Mesendoderm (in vitro differentiated cells): ENCODE results near the gene SECISBP2.
"Not testable (repeated sequence)": the region's sequence is repeated elsewhere in the genome, so short reads cannot be mapped to it uniquely, and the experiment has no call there.

Experiments used
- DNase-seq: peaks from one replicate; pipeline ENCODE4 v3.0.0; 2013
- H2AK5ac ChIP-seq: 2 replicates; pipeline ENCODE4 v1.6.1; 2013; ENCODE audit warnings: low read length, inconsistent platforms
- H2BK120ac ChIP-seq: 2 replicates; pipeline ENCODE4 v1.6.1; 2013; ENCODE audit warnings: low read depth, mild to moderate bottlenecking, low read length, moderate library complexity, mixed read lengths
- H2BK15ac ChIP-seq: replicated peaks from 2 replicates; pipeline ENCODE4 v1.6.1; 2013; ENCODE audit warnings: low read depth, mild to moderate bottlenecking, moderate library complexity
- H2BK5ac ChIP-seq: 2 replicates; pipeline ENCODE4 v1.6.1; 2013; ENCODE audit warnings: low read length, inconsistent platforms
- H3K18ac ChIP-seq: 2 replicates; pipeline ENCODE4 v1.6.1; 2013; ENCODE audit warnings: mild to moderate bottlenecking, low read length, mixed read lengths
- H3K23ac ChIP-seq: one replicate; pipeline ENCODE4 v1.6.1; 2013; ENCODE audit warnings: low read length
- H3K27ac ChIP-seq: 2 replicates; pipeline ENCODE4 v1.5.1; 2013; ENCODE audit warnings: low read depth, mild to moderate bottlenecking, inconsistent platforms, low read length, moderate library complexity
- H3K27me3 ChIP-seq: 2 replicates; pipeline ENCODE4 v1.6.1; 2013; ENCODE audit warnings: low read length, control low read depth, mild to moderate bottlenecking, inconsistent platforms; ENCODE audit not compliant: insufficient read depth, poor library complexity
- H3K36me3 ChIP-seq: 2 replicates; pipeline ENCODE4 v1.6.1; 2013; ENCODE audit warnings: low read length, inconsistent platforms; ENCODE audit not compliant: control insufficient read depth, insufficient read depth
- H3K4ac ChIP-seq: one replicate; pipeline ENCODE4 v1.6.1; 2013; ENCODE audit warnings: low read depth, mild to moderate bottlenecking, low read length, moderate library complexity
- H3K4me1 ChIP-seq: 2 replicates; pipeline ENCODE4 v1.6.1; 2013; ENCODE audit warnings: low read depth, low read length, inconsistent platforms; ENCODE audit not compliant: control insufficient read depth
- H3K4me2 ChIP-seq: 2 replicates; pipeline ENCODE4 v1.6.1; 2013; ENCODE audit warnings: low read length
- H3K4me3 ChIP-seq: 2 replicates; pipeline ENCODE4 v1.5.1; 2013; ENCODE audit warnings: mild to moderate bottlenecking, low read length
- H3K56ac ChIP-seq: one replicate; pipeline ENCODE4 v1.6.1; 2013; ENCODE audit warnings: low read length
- H3K79me1 ChIP-seq: 2 replicates; pipeline ENCODE4 v1.6.1; 2013; ENCODE audit warnings: low read length, inconsistent platforms
- H3K79me2 ChIP-seq: 2 replicates; pipeline ENCODE4 v1.6.1; 2013; ENCODE audit warnings: mild to moderate bottlenecking, low read length; ENCODE audit not compliant: control insufficient read depth, insufficient read depth
- H3K9ac ChIP-seq: 2 replicates; pipeline ENCODE4 v1.6.1; 2013; ENCODE audit warnings: low read length, inconsistent platforms
- H4K5ac ChIP-seq: one replicate; pipeline ENCODE4 v1.6.1; 2013; ENCODE audit warnings: low read length
- H4K8ac ChIP-seq: one replicate; pipeline ENCODE4 v1.6.1; 2013; ENCODE audit warnings: low read depth, mild to moderate bottlenecking, control low read depth, low read length, moderate library complexity
- WGBS: extraction: QIAGEN DNeasy Blood & Tissue Kit; methylation state at CpG from one replicate; pipeline ENCODE4 v1.1.7; 2013; ENCODE audit warnings: low lambda C conversion rate, missing lambda C conversion rate; ENCODE audit not compliant: insufficient coverage; ENCODE audit errors: extremely low coverage; 5-methylcytosine and 5-hydroxymethylcytosine counted together

SECISBP2 gene

DNA sequence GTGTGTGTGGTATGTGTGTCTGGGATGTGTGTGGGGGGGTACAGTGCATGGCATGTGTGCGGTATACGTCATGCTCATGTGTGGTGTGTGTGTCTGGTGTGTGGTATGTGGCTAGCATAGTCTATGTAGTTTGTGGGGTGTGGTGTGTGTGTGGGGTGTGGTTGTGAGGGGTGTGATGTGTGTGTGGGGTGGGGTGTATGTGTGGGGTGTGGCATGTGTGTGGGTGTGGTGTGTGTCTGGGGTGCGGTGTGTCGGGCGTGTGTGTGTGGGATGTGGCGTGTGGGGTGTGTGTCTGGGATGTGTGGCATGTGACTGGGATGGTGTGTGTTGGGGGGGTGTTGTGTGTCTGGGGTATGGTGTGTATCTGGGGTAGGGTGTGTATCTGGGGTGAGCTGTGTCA lies 52.3 kb downstream of the SECISBP2 start:
- no peak overlapping the region for H3K18ac ChIP-seq
- H2BK15ac ChIP-seq, result no peak overlapping the region
- no peak overlapping the region for H3K4me2 ChIP-seq
- H4K8ac ChIP-seq, result no peak overlapping the region
- no peaks in the 10 kb centered on the region for H3K79me1 ChIP-seq
- H3K79me2 ChIP-seq, result no peaks in the 10 kb centered on the region
- H3K9ac ChIP-seq, result no peak overlapping the region
- H3K56ac ChIP-seq, result no peak overlapping the region
- H3K36me3 ChIP-seq, result no peaks in the 10 kb centered on the region
- no peak overlapping the region for H3K23ac ChIP-seq
- 100% methylated on average over 3 of the region's 6 CpGs for WGBS
- H3K4ac ChIP-seq, result no peak overlapping the region
- DNase-seq, result no peak
- no peak overlapping the region for H3K4me3 ChIP-seq
- no peak overlapping the region for H2AK5ac ChIP-seq
- H3K4me1 ChIP-seq, result peaks cover 1% of the 10 kb centered on the region
- H2BK5ac ChIP-seq, result no peak overlapping the region
- no peaks in the 10 kb centered on the region for H3K27me3 ChIP-seq
- H4K5ac ChIP-seq, result no peak overlapping the region
- no peak overlapping the region for H2BK120ac ChIP-seq
- H3K27ac ChIP-seq, result no peak overlapping the region

DNA sequence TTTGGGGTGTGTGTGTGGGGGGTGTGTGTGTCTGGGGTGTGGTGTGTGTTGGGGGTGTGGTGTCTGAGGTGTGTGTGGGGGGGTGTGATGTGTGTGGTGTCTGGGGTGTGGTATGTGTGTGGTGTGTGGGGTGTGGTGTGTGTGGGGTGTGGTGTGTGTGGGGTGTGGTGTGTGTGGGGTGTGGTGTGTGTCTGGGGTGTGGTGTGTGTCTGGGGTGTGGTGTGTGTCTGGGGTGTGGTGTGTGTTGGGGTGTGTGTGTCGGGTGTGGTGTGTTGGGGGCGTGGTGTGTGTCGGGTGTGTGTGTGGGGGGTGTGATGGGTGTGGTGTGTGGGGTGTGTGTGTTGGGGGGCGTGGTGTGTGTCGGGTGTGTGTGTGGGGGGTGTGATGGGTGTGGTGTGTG lies 53.5 kb downstream of the SECISBP2 start:
- not testable (repeated sequence) for H3K4me3 ChIP-seq, H2BK5ac ChIP-seq, H3K23ac ChIP-seq, H3K27me3 ChIP-seq, H2BK120ac ChIP-seq, DNase-seq, H3K56ac ChIP-seq, H3K4me2 ChIP-seq, H3K4me1 ChIP-seq, H3K79me2 ChIP-seq, H3K27ac ChIP-seq, H2BK15ac ChIP-seq, H3K4ac ChIP-seq, H3K9ac ChIP-seq, H4K8ac ChIP-seq, H4K5ac ChIP-seq, H3K18ac ChIP-seq, H2AK5ac ChIP-seq, H3K79me1 ChIP-seq, H3K36me3 ChIP-seq
- no CpG with 5 or more reads among the region's 5 CpGs for WGBS

DNA sequence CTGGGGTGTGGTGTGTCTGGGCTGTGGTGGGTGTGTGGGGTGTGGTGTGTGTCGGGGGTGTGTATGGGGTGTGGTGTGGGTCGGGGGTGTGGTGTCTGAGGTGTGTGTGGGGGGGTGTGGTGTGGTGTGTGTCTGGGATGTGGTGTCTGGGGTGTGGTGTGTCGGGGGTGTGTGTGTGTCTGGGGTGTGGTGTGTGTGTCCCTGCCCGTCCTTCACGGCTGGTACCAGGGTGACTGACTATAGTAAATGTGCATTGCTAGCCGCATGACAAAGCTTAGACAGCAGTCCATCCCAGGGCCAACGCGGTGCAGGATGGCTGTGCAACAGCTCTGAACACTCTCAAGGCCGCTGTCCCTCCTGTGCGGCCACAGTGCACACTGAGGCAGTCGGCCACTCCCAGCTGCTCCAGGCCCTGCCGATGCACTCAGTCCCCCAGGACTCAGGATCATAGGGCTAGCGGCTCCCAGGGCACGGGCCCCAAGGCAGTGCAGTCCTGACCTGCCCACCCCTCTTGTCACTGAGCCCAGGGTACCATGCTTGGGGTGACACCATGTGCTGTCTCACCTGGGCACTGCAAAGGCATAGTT lies 54.0 kb downstream of the SECISBP2 start:
- Histone ChIP-seq H3K56ac (no peak overlapping the region), H4K8ac (no peak overlapping the region), H3K4ac (no peak overlapping the region), H3K4me1 (peaks cover 1% of the 10 kb centered on the region), H2BK5ac (no peak overlapping the region), H3K4me3 (no peak overlapping the region), H3K27me3 (no peaks in the 10 kb centered on the region), H4K5ac (no peak overlapping the region), H3K18ac (no peak overlapping the region), H3K23ac (no peak overlapping the region), H3K4me2 (no peak overlapping the region), H3K36me3 (no peaks in the 10 kb centered on the region), H3K79me1 (no peaks in the 10 kb centered on the region), H3K79me2 (no peaks in the 10 kb centered on the region), H2AK5ac (no peak overlapping the region), H3K9ac (no peak overlapping the region), H3K27ac (no peak overlapping the region), H2BK120ac (no peak overlapping the region), H2BK15ac (no peak overlapping the region)
- no CpG with 5 or more reads among the region's 14 CpGs for WGBS
- DNase-seq, result peak; percentile 6

DNA sequence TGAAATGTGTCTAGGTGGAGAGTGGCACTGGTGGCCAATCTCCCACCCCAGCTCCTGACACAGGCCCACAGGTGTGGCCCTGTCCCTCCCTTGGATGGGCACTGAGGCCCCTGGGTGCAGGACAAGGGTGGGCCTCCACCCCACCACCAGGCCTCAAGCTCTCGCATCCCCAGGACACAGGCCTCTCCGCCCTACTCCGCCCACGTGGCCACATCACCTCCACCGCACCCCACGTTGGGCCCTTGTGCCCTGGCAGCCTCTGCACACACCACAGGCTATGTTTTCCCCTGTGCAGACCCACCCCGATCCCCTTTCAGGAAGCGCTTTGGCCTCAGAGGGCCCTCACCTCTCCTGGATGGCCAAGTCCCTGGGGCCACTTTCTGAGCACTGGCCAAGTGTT lies 54.7 kb downstream of the SECISBP2 start:
- Histone ChIP-seq H3K4me3 (no peak overlapping the region), H2BK120ac (no peak overlapping the region), H3K4ac (no peak overlapping the region), H3K79me2 (no peaks in the 10 kb centered on the region), H3K27ac (no peak overlapping the region), H3K9ac (no peak overlapping the region), H2AK5ac (no peak overlapping the region), H4K8ac (no peak overlapping the region), H3K36me3 (no peaks in the 10 kb centered on the region), H3K56ac (no peak overlapping the region), H3K27me3 (no peaks in the 10 kb centered on the region), H3K79me1 (no peaks in the 10 kb centered on the region), H3K4me1 (peaks cover 1% of the 10 kb centered on the region), H3K18ac (no peak overlapping the region), H2BK5ac (no peak overlapping the region), H4K5ac (no peak overlapping the region), H3K23ac (no peak overlapping the region), H2BK15ac (no peak overlapping the region), H3K4me2 (no peak overlapping the region)
- no peak for DNase-seq
- WGBS, result no CpG with 5 or more reads among the region's 8 CpGs

DNA sequence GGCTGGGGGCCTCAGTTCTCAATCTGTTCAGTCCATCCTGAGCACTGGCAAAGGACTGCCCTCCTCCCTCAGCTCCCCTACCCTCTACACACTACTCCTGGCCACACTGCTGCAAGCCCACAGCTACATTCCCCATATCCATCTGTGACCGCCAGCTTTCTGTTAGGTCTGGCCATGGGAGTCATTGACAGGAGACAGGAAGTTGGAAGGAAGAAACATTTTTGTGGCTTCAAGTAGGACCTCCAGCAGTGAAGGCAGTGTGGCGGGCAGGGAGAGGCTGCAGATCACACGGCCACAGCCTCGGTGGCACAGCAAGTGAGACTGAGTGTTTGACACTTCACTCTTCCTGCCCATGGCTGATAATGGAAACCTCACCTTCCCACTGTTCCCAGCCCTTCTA lies 55.9 kb downstream of the SECISBP2 start:
- Histone ChIP-seq H2BK5ac (no peak overlapping the region), H4K5ac (no peak overlapping the region), H3K4me3 (no peak overlapping the region), H3K18ac (no peak overlapping the region), H3K9ac (no peak overlapping the region), H2BK15ac (no peak overlapping the region), H3K23ac (no peak overlapping the region), H3K79me2 (no peaks in the 10 kb centered on the region), H2AK5ac (no peak overlapping the region), H3K36me3 (no peaks in the 10 kb centered on the region), H2BK120ac (no peak overlapping the region), H3K27ac (no peak overlapping the region), H3K4me2 (no peak overlapping the region), H3K56ac (no peak overlapping the region), H3K4me1 (peaks cover 1% of the 10 kb centered on the region), H3K79me1 (no peaks in the 10 kb centered on the region), H3K27me3 (no peaks in the 10 kb centered on the region), H3K4ac (no peak overlapping the region), H4K8ac (no peak overlapping the region)
- WGBS, result no CpG with 5 or more reads among the region's 4 CpGs
- no peak for DNase-seq

DNA sequence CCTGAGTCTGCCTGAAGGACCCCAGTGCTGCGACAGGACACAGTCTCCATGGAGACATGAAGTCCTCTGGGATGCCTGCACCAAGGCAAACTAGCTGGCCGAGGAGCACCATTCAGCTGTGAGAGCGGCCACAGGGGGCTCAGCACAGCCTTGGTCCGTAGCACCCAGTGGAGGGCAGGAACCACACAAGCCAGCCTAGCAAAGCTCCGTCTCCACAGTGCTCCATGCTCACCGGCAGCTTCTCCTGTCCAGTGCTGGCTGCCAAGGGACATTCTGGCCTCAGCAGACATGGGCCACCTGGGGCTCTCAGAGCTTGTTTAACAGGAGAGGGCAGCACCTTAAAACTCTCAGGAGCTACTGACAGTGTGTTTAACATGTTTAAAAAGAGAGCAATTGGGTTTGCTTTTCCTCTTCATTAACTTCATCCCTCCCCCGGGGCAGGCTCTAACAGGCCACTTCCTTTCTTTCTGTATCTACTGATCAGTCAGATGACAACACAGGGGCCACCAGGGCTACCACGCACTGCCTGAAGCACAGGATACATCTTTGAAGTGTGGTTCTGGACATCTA lies 57.0 kb downstream of the SECISBP2 start:
- no peak overlapping the region for H3K4ac ChIP-seq
- WGBS, result no CpG with 5 or more reads among the region's 8 CpGs
- no peak overlapping the region for H3K56ac ChIP-seq
- H3K27ac ChIP-seq, result no peak overlapping the region
- H2BK15ac ChIP-seq, result no peak overlapping the region
- no peaks in the 10 kb centered on the region for H3K27me3 ChIP-seq
- no peak overlapping the region for H2BK5ac ChIP-seq
- H3K4me3 ChIP-seq, result no peak overlapping the region
- H3K79me1 ChIP-seq, result no peaks in the 10 kb centered on the region
- H2BK120ac ChIP-seq, result no peak overlapping the region
- no peak overlapping the region for H3K4me2 ChIP-seq
- H3K79me2 ChIP-seq, result no peaks in the 10 kb centered on the region
- H3K23ac ChIP-seq, result no peak overlapping the region
- H3K9ac ChIP-seq, result no peak overlapping the region
- H3K18ac ChIP-seq, result no peak overlapping the region
- H4K8ac ChIP-seq, result no peak overlapping the region
- H3K36me3 ChIP-seq, result no peaks in the 10 kb centered on the region
- peak; percentile 54 for DNase-seq
- no peak overlapping the region for H2AK5ac ChIP-seq
- peaks cover 1% of the 10 kb centered on the region for H3K4me1 ChIP-seq
- H4K5ac ChIP-seq, result no peak overlapping the region
